K562 (cell line): ENCODE results near the gene TGFA. TPM values are rescaled to one million over a fixed set of nuclear protein-coding genes. Genes with fewer than 3 reads are reported as not detected.

Experiments used
- ATAC-seq: fragments of 200-7000 bp; cut with Tn5 transposase; 3 replicates; pipeline ENCODE4 v1.9.1; 2020; ENCODE audit warnings: moderate library complexity
- BruUV-seq: library from RNA; stranded (reverse); fragments of 400-500 nt; replicated peaks from 2 replicates; lab custom pipeline; 2021; lab: Mats Ljungman, UMichigan
- CTCF ChIA-PET: fragments of 300-600 bp; formaldehyde crosslinking; extraction: SDS; loops from one replicate; lab custom pipeline; 2021; ENCODE audit warnings: low intra/inter-chr PET ratio; lab: Yijun Ruan, JAX
- POLR2A ChIA-PET: fragments of 300-600, 350-650 bp; sonication (Branson Sonifier 250); formaldehyde crosslinking; extraction: SDS; loops from one replicate; lab custom pipeline; 2021; ENCODE audit warnings: antibody characterized with exemption, inconsistent platforms; lab: Yijun Ruan, JAX
- DNase-seq, 4 experiments: peaks; one replicate each; pipeline versions ENCODE4 v3.0.0 to v3.0.0-alpha.2; 2011 to 2018; ENCODE audit warnings: low spot score in 3 of 4, mixed read lengths in 3 of 4; ENCODE audit errors: extremely low read depth in 1 of 4
- FAIRE-seq: peaks from 2 replicates; lab custom pipeline; 2011; peaks lifted over from hg19 to GRCh38; lab: Jason Lieb, UNC
- H2AFZ ChIP-seq: 2 replicates; pipeline ENCODE4 v1.6.0; 2011; ENCODE audit warnings: low read depth, low read length, control low read depth, inconsistent platforms
- H3K27ac ChIP-seq: fragments of 200-600 bp; 3 replicates; pipeline ENCODE4 v1.8.0; 2011; ENCODE audit warnings: low read depth, mild to moderate bottlenecking, control low read depth, inconsistent platforms, low read length, moderate library complexity, mixed read lengths; ENCODE audit errors: extremely low read depth
- H3K27me3 ChIP-seq, 2 experiments: fragments of 300-600 bp in 1 of 2; 2 replicates in 1 of 2; 3 replicates in 1 of 2; pipeline versions ENCODE4 v1.6.0 to v1.8.0; 2011; ENCODE audit warnings: inconsistent platforms in 2 of 2, low read length in 2 of 2, mild to moderate bottlenecking in 1 of 2, mixed read lengths in 1 of 2, moderate library complexity in 1 of 2; ENCODE audit not compliant: control insufficient read depth in 2 of 2, insufficient read depth in 2 of 2
- H3K36me3 ChIP-seq: fragments of 300-600 bp; 3 replicates; pipeline ENCODE4 v1.8.0; 2011; ENCODE audit warnings: mild to moderate bottlenecking, low read length, inconsistent platforms; ENCODE audit not compliant: control insufficient read depth, insufficient read depth
- H3K4me1 ChIP-seq, 2 experiments: fragments of 200-600 bp in 1 of 2; replicated peaks in 1 of 2; 2 replicates in 1 of 2; 3 replicates in 1 of 2; pipeline versions ENCODE4 v1.5.1 to v1.8.0; 2011; ENCODE audit warnings: inconsistent platforms in 2 of 2, low read length in 2 of 2, mild to moderate bottlenecking in 1 of 2, mixed read lengths in 1 of 2, moderate library complexity in 1 of 2; ENCODE audit not compliant: control insufficient read depth in 2 of 2, insufficient read depth in 2 of 2
- H3K4me2 ChIP-seq: 2 replicates; pipeline ENCODE4 v1.6.1; 2011; ENCODE audit warnings: low read length, control low read depth, inconsistent platforms, mixed read lengths; ENCODE audit not compliant: insufficient read depth
- H3K4me3 ChIP-seq: fragments of 200-600 bp; sonication (generic), shearing (Covaris generic); 2 replicates; pipeline ENCODE4 v1.5.1; 2016; ENCODE audit warnings: control low read depth, inconsistent platforms
- H3K79me2 ChIP-seq: fragments of 200-600 bp; 3 replicates; pipeline ENCODE4 v1.8.0; 2011; ENCODE audit warnings: low read length, inconsistent platforms; ENCODE audit not compliant: control insufficient read depth, insufficient read depth
- H3K9ac ChIP-seq, 2 experiments: 2 replicates each; pipeline versions ENCODE4 v1.6.0 to v1.6.1; 2011; ENCODE audit warnings: low read depth in 2 of 2, low read length in 2 of 2, control low read depth in 1 of 2, inconsistent platforms in 1 of 2, mild to moderate bottlenecking in 1 of 2, mixed read lengths in 1 of 2; ENCODE audit not compliant: insufficient read depth in 1 of 2
- H3K9me1 ChIP-seq: one replicate; pipeline ENCODE4 v1.6.0; 2011; ENCODE audit warnings: inconsistent platforms, mild to moderate bottlenecking, low read length, moderate library complexity; ENCODE audit not compliant: control insufficient read depth, insufficient read depth
- H3K9me3 ChIP-seq: replicated peaks from 2 replicates; pipeline ENCODE4 v1.5.1; 2011; ENCODE audit warnings: low read depth, low read length, inconsistent platforms; ENCODE audit not compliant: control insufficient read depth, insufficient read depth
- H4K20me1 ChIP-seq: replicated peaks from 2 replicates; pipeline ENCODE4 v1.6.1; 2011; ENCODE audit warnings: low read length, inconsistent platforms, mixed read lengths; ENCODE audit not compliant: control insufficient read depth, insufficient read depth
- CBFA2T3 ChIP-seq: fragments of 450-650 bp; IDR thresholded peaks from 2 replicates; pipeline ENCODE4 v1.6.1; 2017
- FOXP1 ChIP-seq: sonication (generic); formaldehyde crosslinking; IDR thresholded peaks from 2 replicates; pipeline ENCODE4 v1.8.0; 2022; ENCODE audit warnings: mild to moderate bottlenecking, missing genetic modification reagents
- HDAC2 ChIP-seq: fragments of 450-650 bp; IDR thresholded peaks from 2 replicates; pipeline ENCODE4 v1.6.1; 2016; ENCODE audit warnings: mild to moderate bottlenecking
- MCM7 ChIP-seq, 2 experiments: fragments of 450-650 bp; IDR thresholded peaks; 2 replicates each; pipeline ENCODE4 v1.6.1; 2016 to 2018
- NR2F6 ChIP-seq: fragments of 450-650 bp; formaldehyde crosslinking; IDR thresholded peaks from 2 replicates; pipeline ENCODE4 v1.4.0; 2020; ENCODE audit warnings: mild to moderate bottlenecking
- NRF1 ChIP-seq, 2 experiments: fragments of 450-650 bp; IDR thresholded peaks in 1 of 2; conservative IDR thresholded peaks in 1 of 2; 2 replicates each; pipeline ENCODE4 v1.6.1; 2014; ENCODE audit warnings: mild to moderate bottlenecking in 2 of 2
- PCBP2 ChIP-seq: fragments of 200-400 bp; formaldehyde crosslinking; IDR thresholded peaks from 2 replicates; pipeline ENCODE4 v1.6.1; 2018; ENCODE audit warnings: low read length, low read depth, mild to moderate bottlenecking, moderate library complexity; ENCODE audit not compliant: poor library complexity, severe bottlenecking
- PREB ChIP-seq: sonication (generic); formaldehyde crosslinking; IDR thresholded peaks from 2 replicates; pipeline ENCODE4 v1.8.1; 2023; ENCODE audit warnings: mild to moderate bottlenecking, missing genetic modification reagents
- RB1 ChIP-seq: fragments of 450-650 bp; IDR thresholded peaks from 2 replicates; pipeline ENCODE4 v1.6.1; 2017; ENCODE audit warnings: low read depth, mild to moderate bottlenecking
- SIN3A ChIP-seq, 2 experiments: fragments of 150-350 bp in 1 of 2; IDR thresholded peaks; 2 replicates each; pipeline ENCODE4 v1.6.1; 2011 to 2016; ENCODE audit warnings: borderline replicate concordance in 2 of 2, low read depth in 2 of 2, low read length in 2 of 2, mild to moderate bottlenecking in 2 of 2, moderate library complexity in 2 of 2; ENCODE audit not compliant: control insufficient read depth in 1 of 2
- SLC30A9 ChIP-seq: fragments of 250-450 bp; sonication (Bioruptor Pico); IDR thresholded peaks from 2 replicates; pipeline ENCODE4 v1.8.0; 2022; ENCODE audit warnings: mild to moderate bottlenecking, moderate library complexity
- ZNF12 ChIP-seq: sonication (generic); formaldehyde crosslinking; IDR thresholded peaks from 2 replicates; pipeline ENCODE4 v1.4.0; 2020; ENCODE audit warnings: mild to moderate bottlenecking, missing genetic modification reagents
- ZNF239 ChIP-seq: fragments of 250-450 bp; sonication (Bioruptor Pico); IDR thresholded peaks from 2 replicates; pipeline ENCODE4 v1.4.0; 2020; ENCODE audit warnings: mild to moderate bottlenecking
- ZNF707 ChIP-seq: fragments of 250-450 bp; sonication (Bioruptor Pico); conservative IDR thresholded peaks from 2 replicates; pipeline ENCODE4 v1.8.0; 2022; ENCODE audit warnings: inconsistent platforms, mild to moderate bottlenecking, moderate library complexity
- WGBS: fragments of 100-300 bp; shearing (Covaris generic); methylation state at CpG from one replicate; pipeline ENCODE4 v1.1.6; 2016; ENCODE audit warnings: low coverage, mixed read lengths; ENCODE audit not compliant: insufficient coverage; ENCODE audit errors: missing lambda C conversion rate; 5-methylcytosine and 5-hydroxymethylcytosine counted together
- in situ Hi-C: fragments of 300-500 bp; cut with MboI; formaldehyde crosslinking; loops from 4 replicates; pipeline ENCODE4 v1.15.0; 2018; ENCODE audit warnings: inconsistent platforms, mixed read lengths
- intact Hi-C: fragments of 100-400 bp; cut with micrococcal nuclease; formaldehyde crosslinking; loops from 2 replicates; pipeline ENCODE4 v1.14.2; 2022
- polyA plus RNA-seq, 8 experiments: library from polyadenylated mRNA; depleted of rRNA in 4 of 8; stranded (reverse) in 5 of 8; unstranded in 3 of 8; fragments of >200 nt; fragmentation: Nextera tagmentation in 2 of 8; fragmentation: Illumina TruSeq in 1 of 8; extraction: Ambion mirVana in 2 of 8; extraction: Trizol in 1 of 8; gene quantifications; 2 replicates each; pipeline versions ENCODE4 v1.2.1 to v1.2.3, GENCODE V29; 2011 to 2014; ENCODE audit warnings: inconsistent platforms in 1 of 8, missing spikeins in 1 of 8
- total RNA-seq, 7 experiments: library from RNA; depleted of rRNA in 6 of 7; stranded (reverse); fragments of >200 nt in 6 of 7; fragmentation: Illumina TruSeq in 2 of 7; extraction: Trizol in 2 of 7; gene quantifications; 2 replicates each; pipeline versions ENCODE4 v1.2.1 to v1.2.3, GENCODE V29; 2011 to 2021; ENCODE audit warnings: low replicate concordance in 1 of 7
- TF ChIP-seq, protein P1 (sequence below): sonication (generic); formaldehyde crosslinking; IDR thresholded peaks from 2 replicates; pipeline ENCODE4 v1.8.0; 2022; ENCODE audit warnings: mild to moderate bottlenecking, missing genetic modification reagents

Gene TGFA
- total and polyA plus RNA-seq, 9 of the 15 experiments (the other 6 are each of a cell fraction or from before 2014, with no cell fraction given): not detected

- Histone ChIP-seq H3K27ac (no peak overlapping the region), H3K9ac (no peak overlapping the region), H4K20me1 (no peaks in the 10 kb centered on the region), H3K4me3 (no peak overlapping the region), H3K4me2 (no peak overlapping the region), H3K27me3 (peaks cover 3 to 5% of the 10 kb centered on the region in 2 experiments; a peak in 4 of 5 replicates), H3K36me3 (no peaks in the 10 kb centered on the region), H3K79me2 (no peaks in the 10 kb centered on the region), H3K4me1 (no peaks in the 10 kb centered on the region), H3K9me1 (no peaks in the 10 kb centered on the region), H3K9me3 (no peaks in the 10 kb centered on the region), H2AFZ (no peak overlapping the region)
- in situ Hi-C loops: no loop called here
- ATAC-seq (no peak), DNase-seq (no peak), FAIRE-seq (no peak)
- TF ChIP-seq ZNF12 (peak; percentile 85), CBFA2T3 (no peak), FOXP1 (CRISPR knock-in tag) (no peak), HDAC2 (no peak)
- WGBS: 2% methylated on average over 7 of the region's 7 CpGs
- no TSS peak for BruUV-seq
- ChIA-PET CTCF (no interaction called here), POLR2A (no interaction called here)
- intact Hi-C loops: loop anchor here (10.0 kb wide), 1 partner anchor 114 kb away; no protein-coding TSS in a partner anchor
Observed at GRCh38 chr2:70499253-70499652, 54.4 kb downstream of the TGFA start.

DNA sequence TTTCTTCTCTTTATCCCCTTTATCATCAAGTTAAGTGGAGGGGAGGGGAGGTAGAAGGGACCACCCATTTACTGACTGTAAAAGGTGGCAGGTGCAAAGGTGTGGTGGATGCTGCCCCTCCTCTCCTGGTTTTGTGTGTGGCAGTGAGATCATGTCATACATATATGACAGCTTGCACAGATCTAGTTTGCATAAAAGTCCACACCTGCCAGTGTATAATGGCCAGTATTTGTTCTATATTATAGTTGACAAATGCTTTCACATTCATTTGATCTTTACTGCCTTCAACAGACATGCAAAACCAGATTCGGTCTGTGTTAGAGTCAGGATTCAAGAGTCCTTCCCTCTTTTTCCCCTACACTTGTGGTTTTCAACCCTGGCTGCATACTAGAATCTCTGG lies 55.1 kb downstream of the TGFA start:
- Histone ChIP-seq H4K20me1 (no peaks in the 10 kb centered on the region), H3K79me2 (no peaks in the 10 kb centered on the region), H3K4me3 (no peak overlapping the region), H3K9me3 (no peaks in the 10 kb centered on the region), H3K27ac (no peak overlapping the region), H2AFZ (no peak overlapping the region), H3K9me1 (no peaks in the 10 kb centered on the region), H3K9ac (no peak overlapping the region), H3K27me3 (peaks cover 3 to 5% of the 10 kb centered on the region in 2 experiments; a peak in 4 of 5 replicates), H3K4me2 (no peak overlapping the region), H3K36me3 (no peaks in the 10 kb centered on the region), H3K4me1 (no peaks in the 10 kb centered on the region)
- FAIRE-seq: no peak
- no peak for ATAC-seq
- intact Hi-C loops: loop anchor here (10.0 kb wide), 1 partner anchor 114 kb away; no protein-coding TSS in a partner anchor
- DNase-seq: no peak
- WGBS: 0% methylated on average over 1 of the region's 1 CpG
- in situ Hi-C loops: no loop called here
- BruUV-seq: no TSS peak
- ChIA-PET CTCF (no interaction called here), POLR2A (no interaction called here)
- TF ChIP-seq NR2F6 (CRISPR knock-in tag): no peak
- TF ChIP-seq MCM7 (IDR thresholded peaks at IDR 0.05): no peak
- TF ChIP-seq PREB: no peak
- no peak for TF ChIP-seq ZNF239
- no peak for TF ChIP-seq NRF1 (conservative IDR thresholded peaks at IDR 0.05 in 1 of 2, IDR thresholded peaks at IDR 0.05 in 1 of 2)
- no peak for TF ChIP-seq PCBP2
- TF ChIP-seq ZNF707 (CRISPR knock-in tag): no peak
- TF ChIP-seq, protein P1, sequence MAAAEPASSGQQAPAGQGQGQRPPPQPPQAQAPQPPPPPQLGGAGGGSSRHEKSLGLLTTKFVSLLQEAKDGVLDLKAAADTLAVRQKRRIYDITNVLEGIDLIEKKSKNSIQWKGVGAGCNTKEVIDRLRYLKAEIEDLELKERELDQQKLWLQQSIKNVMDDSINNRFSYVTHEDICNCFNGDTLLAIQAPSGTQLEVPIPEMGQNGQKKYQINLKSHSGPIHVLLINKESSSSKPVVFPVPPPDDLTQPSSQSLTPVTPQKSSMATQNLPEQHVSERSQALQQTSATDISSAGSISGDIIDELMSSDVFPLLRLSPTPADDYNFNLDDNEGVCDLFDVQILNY (CRISPR knock-in tag): no peak
- no peak for TF ChIP-seq SIN3A (IDR thresholded peaks at IDR 0.05; ENCODE audit: borderline replicate concordance in 2 of 2, control insufficient read depth in 1 of 2, low read depth in 2 of 2, low read length in 2 of 2)
- no peak for TF ChIP-seq RB1
- no peak for TF ChIP-seq SLC30A9
